HG02759 (cell line): Measurements from ENCODE around the gene CD38.
"Not testable (repeated sequence)": the region's sequence is repeated elsewhere in the genome, so short reads cannot be mapped to it uniquely, and the experiment has no call there.

Experiments used
- ATAC-seq: cut with Tn5 transposase; IDR thresholded peaks from one replicate; pipeline ENCODE4 v1.9.1; 2021; ENCODE audit warnings: mild to moderate bottlenecking, moderate library complexity; ENCODE audit not compliant: unreplicated experiment

The CD38 gene

DNA sequence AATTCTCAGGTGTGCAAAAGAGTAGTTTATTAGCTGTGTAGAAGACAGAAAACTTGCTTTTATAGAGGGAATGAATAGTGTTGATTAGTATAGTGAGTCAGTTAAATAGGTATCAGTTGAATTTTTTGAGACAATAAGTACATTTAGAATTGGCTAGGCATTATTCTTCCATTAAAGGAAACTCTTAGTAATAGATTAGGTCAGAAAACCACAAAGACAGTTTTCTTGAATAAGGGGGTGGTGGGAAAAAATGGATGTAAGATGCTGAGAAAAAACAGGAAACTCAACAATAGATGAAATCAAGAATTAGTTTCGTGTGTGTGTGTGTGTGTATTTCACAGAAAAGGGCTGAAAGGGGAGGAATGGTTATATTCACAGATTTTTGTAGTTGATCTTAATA is 16.8 kb downstream of the CD38 start:
- ATAC-seq, result no peak

DNA sequence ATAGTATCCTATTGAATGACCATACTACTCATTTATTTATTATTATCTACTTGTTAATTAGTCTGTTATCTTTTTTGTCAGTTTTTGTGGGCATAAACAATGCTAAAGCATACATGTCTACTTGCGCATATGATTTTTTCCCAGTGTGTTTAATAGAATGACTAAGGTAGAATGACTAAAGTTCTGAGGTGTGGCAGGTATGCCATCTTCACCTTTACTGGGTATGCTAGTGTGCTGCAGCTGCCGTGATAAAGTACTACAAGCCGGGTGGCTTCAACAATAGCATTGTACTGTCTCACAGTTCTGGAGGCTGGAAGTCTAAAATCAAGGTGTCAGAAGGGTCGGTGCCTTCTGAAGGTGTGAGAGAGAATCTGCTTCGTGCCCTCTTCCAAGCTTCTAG is 19.2 kb downstream of the CD38 start:
- no peak for ATAC-seq

DNA sequence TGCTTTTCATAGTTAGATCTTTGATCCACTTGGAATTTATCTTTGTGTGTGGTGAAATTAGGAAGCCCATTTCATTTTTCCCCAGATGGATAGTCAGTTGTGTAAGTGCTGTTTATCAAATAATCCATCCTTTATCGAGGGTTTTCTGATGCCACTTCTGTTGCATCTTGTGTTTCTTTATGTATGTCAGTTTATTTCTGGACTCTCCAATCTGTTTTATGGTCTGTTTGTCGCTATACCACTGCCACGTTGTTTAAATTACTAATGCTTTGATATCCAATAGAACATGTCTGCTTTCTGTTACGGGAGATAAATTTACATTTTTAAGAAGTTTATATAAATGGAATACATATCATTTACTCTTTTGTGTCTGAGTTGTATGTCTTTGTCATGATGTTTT is 21.0 kb downstream of the CD38 start:
- no peak for ATAC-seq

GRCh38 chr4:15799701-15800100 is 21.6 kb downstream of the CD38 start:
- ATAC-seq, result no peak

GRCh38 chr4:15802497-15802896 is 24.4 kb downstream of the CD38 start:
- not testable (repeated sequence) for ATAC-seq

DNA sequence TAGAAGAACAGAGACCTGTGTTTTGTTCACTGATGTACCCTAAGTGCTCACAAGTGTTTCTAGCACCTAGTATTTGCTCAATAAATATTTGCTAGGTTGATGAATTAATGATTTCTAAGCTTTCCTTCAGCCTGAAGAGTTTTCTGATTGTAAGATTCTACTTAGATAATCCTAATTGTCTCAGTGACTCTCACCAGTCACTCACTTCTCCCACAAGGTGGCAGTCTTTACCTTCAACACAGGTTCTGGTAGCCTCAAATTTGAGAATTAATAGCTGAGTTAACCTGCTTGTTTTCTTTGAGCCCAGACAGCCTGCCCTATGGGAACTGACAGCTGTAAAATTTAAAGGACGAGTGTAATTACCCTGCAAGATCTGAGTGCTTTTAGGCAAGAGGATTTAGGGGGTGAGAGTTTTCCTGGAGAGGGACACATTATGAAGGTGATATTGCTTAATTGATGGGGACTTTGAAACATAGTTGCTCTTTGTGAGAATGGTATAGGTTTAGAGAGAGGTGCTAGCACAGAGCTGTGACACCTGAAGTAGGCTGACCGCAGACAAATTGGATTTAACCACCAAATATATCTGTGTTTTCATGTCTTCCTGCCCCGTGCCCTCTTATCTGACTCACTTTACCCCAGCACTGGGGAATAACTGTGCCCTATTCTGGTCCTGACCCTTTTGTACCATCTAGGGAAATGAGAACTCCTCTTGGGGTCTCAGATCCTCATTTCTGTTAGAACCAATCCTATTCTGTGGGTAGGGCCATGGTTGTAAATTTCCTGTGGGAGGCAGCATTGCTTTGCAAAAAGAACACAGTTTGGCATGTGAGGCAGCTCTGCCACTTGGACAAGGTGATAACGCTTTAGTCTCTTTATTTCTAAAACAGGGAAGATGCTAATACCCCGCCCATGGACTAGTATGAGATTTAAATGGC is 27.7 kb downstream of the CD38 start:
- peak; percentile 35 for ATAC-seq

DNA sequence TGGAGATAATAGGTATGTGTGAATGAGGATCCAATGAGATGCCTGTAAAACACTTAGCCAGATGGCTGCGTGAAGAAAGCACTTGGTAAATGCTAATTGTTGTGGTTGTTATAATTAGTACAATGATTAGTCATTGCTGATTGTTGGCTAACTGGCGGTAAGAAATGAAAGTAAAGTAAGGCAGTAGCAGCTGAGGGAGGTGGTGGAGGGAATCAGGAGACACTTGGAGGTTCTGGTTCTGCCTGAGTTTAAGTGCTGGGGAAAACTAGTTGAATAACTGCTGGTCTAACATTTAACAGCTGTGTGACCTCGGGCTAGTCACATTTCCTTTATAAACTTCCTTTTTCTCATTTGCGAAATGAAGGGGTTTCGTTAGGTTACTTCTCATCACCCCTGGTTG is 30.9 kb downstream of the CD38 start:
- peak; percentile 78 for ATAC-seq

DNA sequence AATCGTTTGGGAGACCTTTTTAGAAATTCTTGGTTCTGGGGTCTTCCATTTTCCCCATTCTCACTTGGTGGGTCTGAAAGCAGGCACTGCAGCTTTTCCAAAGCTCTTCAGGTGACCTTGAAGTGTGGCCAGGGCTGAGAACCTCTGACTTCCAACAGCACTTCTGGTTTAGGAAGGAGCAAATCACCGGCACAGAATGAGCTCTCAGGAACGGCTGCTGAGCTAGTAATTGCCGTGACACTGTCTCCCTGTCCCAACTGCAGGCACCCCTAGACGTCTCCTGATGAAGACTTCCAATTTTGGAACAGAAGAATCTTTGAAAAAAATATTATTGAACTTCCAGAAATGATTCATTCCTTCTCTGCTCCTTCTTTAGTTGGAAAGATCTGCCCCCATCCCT is 31.3 kb downstream of the CD38 start:
- ATAC-seq, result peak; percentile 21

GRCh38 chr4:15811703-15812337 is 33.7 kb downstream of the CD38 start:
- ATAC-seq, result no peak

DNA sequence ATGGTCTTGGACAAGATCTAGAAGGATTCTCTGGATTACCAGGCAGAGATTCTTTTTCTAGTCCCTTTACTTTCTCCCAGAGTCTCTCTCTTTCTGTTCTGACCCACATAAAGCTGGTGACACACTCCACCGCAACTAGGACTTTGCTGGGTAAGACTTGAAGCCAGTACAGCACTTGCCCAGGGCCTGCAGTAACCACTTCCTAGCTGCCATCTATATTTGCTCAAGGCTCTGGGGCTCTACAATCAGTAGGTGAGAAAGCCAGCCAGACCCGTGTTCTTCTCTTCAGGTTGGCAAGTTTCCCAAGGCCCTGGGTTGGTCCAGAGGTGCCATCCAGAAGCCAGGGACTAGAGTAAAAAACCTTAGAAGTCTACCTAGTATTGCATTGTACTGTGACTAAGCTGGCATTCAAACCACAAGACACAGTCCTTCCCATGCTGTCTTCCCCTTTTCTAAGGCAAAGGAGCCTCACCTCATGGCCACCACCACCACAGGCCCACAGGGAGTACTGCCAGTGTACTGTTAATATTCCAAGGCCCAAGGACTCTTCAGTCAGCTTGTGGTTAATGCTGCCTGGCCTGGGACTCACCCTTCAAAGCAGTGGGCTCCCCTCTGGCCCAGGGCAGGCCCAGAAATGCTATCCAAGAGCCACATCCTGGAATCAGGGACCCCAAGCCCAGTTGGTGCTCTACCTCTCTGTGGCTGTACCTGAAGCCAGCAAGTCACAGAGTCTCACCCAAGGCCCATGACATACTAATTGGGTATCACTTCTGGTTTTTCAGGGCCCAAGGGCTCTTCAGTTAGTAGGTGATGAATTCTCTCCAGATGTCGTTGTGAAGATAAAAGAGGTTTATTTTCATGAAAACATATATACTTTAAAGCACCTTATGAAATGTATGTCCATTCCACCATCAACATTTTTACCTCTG is 54.7 kb downstream of the CD38 start:
- no peak for ATAC-seq

DNA sequence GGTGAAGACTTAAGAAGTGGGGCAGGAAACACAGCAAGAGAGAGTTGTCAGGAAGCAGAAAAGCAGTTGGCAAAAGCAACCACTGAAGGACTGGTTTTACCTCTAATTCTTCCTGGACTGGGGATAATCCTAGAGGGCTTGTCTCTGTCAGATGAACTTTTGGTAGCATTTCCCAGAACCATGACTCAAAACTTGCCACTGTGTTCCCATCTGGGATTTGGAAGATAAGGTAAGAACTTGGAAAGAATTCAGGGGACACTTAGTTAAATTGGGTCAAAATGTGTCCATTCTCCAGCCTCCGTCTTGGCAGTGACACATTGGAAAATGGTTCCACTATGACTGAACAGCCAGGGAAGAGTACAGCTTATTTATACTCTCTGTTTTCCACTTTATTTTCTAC is 55.7 kb downstream of the CD38 start:
- no peak for ATAC-seq

DNA sequence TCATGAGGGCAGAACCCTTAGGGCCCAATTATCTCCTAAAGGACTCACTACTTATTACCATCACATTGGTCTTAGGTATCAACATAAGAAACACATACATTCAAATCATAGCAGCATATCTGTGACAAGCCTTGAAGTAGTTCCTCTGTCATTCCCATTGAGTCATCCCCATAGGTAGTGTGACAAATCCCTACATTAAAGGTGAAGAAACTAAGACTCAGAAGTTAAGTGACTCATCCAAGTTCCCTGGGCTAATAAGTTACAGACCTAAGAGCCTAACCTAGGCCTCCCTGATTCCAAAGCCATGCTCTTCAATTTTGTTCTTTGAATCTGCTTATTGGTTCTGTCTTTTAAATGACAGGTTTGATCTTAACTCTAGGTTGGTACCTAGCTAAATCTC is 58.2 kb downstream of the CD38 start:
- peak; percentile 81 for ATAC-seq

GRCh38 chr4:15837591-15837990 is 59.5 kb downstream of the CD38 start:
- ATAC-seq, result no peak

DNA sequence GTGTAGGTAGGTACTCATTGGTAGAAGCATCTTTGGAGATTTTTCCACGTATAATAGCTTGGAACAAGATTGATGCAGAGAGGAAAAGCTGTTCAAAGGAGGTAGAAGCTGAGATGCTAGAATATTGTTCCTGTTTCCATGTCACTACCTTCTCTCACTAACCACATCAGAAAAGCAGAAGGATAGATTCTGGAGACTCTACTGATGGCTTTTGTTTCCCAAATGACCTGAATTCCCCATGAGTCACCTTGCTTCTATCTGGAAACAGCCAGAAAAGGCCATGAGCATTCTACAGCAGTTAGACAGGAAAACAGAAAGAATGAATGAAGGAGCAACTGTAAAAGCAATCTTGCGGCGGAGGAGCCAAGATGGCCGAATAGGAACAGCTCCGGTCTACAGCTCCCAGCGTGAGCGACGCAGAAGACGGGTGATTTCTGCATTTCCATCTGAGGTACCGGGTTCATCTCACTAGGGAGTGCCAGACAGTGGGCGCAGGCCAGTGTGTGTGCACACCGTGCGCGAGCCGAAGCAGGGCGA is 63.1 kb downstream of the CD38 start:
- ATAC-seq, result not testable (repeated sequence)

DNA sequence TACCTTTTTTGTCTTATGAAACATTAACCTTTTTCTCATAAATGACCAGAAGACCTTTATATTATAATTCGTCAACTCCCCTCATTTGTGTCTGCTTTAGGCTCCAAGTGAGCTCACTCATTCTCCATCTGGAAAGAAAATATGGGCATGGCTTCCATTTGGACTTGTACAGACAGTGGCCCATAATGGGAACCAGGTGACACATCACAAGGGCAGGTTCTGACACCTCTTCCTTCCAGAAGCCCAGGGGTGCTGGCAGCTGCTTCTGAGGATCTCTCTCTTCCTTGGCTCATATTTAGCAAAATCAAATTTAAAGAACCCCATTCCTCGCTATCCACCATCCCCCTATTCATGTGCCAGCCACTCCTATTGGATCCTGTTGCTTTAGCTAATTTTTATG is 69.6 kb downstream of the CD38 start:
- no peak for ATAC-seq

- no peak for ATAC-seq
These were observed 70.2 kb downstream of the CD38 start for GRCh38 chr4:15848191-15848842.

GRCh38 chr4:15851969-15852368 is 73.8 kb downstream of the CD38 start:
- ATAC-seq, result no peak

DNA sequence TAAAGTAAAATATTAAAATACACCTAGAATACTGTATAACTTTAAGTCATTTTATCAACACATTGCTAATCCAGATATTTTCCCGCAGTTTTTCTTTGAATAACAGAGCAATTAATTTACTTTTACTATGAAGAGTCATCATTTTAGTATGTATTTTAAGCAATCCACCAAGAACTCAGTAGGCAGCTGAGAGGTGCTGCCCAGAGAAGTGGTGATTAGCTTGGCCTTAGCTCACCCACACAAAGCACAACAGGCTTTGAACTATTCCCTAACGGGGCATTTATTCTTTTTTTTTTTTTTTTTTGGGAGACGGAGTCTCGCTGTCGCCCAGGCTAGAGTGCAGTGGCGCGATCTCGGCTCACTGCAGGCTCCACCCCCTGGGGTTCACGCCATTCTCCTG is 74.4 kb downstream of the CD38 start:
- ATAC-seq, result no peak

GRCh38 chr4:15853345-15853744 is 75.2 kb downstream of the CD38 start:
- ATAC-seq, result no peak

GRCh38 chr4:15855804-15856475 is 77.8 kb downstream of the CD38 start:
- ATAC-seq, result no peak
